NCI-H2227 (cell line): ENCODE measurements around the gene TRAF3IP1.
A peak's percentile ranks its signal among the peaks of the same experiment; 100 is the strongest.

Experiments used
- DNase-seq: peaks from one replicate; lab custom pipeline; 2025; ENCODE audit not compliant: unreplicated experiment; lab: John Stamatoyannopoulos, UW

TRAF3IP1 gene

DNA sequence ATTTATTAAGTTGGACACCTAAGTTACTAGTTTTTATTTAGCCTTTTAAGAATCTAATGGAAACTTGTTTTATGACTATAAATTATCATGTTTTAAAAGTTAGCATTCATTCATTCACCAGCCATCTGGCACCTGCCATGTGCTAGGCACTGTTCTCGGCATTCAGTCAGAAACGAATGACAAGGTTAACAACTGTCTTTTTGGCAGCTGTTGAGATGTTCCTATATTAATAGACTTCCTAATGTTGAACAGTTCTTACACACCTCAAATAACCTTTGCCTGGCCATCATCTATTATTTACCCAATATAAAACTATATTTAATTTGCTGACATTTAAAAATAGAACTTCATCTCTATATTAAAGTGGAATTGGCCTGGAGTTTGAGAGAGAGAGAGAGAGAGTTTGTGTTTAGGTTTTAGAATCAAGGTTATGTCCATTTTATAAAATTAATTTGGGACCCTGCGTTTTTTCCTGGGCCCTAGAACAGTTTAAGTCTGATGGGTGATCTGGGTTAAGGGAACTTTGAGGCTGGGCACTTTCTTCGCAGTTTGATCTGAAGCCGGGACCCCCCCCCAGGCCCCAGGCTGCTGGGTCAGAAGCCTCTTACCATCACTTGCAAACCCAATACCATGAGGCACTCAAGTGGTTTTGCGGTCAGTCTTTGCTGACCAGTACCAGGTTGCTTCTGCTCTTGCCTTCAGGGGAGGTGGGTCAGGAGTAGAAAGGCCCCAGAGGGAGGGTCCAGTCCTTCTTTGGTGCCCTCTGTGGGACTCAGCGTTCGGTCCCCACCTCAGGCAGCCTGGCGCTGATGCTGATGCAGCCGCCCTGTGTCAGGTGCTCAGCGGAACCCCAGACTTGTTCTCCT lies 58.1 kb downstream of the TRAF3IP1 start:
- DNase-seq = no peak

DNA sequence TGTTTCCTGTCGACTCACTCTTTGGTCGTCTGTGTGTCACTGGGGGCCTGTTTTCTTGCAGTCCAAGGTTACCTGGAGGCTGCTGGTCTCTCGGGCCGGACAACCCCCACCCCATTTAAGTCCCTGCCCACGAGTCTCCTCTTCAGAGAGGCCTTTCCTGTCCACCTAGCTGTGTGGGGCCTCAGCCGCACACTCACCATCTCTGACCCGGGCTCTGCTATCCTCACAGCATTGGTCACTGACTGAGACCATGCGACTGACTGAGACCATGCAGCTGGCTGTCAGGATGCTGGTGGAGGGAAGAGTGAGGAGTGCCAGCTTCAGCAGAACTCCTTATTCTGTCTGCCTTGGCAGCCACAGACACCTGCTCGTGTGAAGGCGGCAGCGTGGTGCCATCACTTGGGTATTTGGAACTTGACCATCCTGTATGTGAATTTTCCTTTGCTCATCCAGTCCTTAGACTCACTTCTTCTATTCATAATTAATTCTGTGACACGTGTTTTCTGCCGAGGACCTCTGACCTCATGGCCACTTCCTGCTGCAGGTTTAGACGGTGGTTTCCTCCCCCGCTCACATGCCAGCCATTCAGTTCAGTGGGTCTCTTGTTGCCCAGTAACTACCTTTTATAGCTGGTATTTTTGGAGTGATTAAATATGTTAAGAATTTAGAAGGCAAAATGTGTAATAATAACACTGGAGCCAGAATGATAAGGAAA lies 58.9 kb downstream of the TRAF3IP1 start:
- no peak for DNase-seq

DNA sequence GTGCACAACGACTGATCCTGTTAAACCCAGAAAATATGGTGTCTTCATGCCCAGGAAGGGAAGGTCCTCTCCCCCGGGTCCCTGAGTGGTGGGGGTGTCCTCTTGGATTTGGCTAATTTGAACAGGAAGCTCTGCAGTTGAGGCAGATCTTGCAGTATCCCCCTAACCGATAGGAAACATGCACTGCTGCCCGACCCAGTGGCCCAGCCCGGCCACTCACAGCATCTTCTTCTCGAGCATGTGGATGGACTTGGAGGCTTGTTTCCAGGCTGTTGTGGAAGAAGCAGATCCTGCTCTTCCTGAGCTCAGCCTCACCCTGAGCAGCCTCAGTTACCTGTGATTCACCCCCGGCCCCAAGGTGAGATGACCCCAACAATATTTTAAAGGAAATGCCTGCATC lies 60.0 kb downstream of the TRAF3IP1 start:
- DNase-seq = no peak

- no peak for DNase-seq
Measured at GRCh38 chr2:238380785-238381184, 60.5 kb downstream of the TRAF3IP1 start.

DNA sequence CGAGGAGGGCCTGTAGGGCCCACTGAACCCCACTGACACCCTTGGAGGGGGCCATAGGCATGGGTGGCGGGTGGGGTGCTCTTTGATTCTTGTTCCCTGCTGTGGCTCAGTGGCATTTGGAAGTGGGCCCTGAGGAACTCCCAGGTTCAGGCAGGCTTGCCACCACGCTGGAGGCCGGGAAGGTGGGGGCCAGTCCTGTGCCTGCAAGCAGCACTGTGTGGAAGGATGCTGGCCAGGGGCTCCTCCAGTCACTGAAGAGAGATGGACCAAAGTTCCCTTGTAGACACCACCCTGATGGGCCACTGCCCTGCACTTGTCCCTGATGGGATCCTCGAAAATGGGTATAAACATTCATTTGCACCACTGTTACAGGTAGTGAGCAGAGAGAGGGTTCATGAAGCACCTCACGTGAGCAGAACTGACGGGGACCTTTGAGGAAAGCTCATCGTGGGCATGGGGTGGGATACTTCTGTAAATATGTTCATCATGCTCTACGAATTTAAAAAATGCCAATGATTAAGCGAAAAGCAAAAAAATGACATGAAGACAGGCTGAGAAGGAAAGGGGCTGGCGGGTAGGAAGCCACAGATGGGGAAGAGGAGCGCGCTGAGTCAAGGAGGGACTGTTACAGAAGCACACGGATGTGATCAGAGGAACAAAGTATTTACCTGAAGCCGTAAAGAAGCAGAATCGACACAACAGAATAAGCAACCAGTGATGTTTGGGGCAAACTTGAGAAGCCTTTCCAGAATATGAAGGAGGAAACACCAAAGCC lies 61.2 kb downstream of the TRAF3IP1 start:
- no peak for DNase-seq

DNA sequence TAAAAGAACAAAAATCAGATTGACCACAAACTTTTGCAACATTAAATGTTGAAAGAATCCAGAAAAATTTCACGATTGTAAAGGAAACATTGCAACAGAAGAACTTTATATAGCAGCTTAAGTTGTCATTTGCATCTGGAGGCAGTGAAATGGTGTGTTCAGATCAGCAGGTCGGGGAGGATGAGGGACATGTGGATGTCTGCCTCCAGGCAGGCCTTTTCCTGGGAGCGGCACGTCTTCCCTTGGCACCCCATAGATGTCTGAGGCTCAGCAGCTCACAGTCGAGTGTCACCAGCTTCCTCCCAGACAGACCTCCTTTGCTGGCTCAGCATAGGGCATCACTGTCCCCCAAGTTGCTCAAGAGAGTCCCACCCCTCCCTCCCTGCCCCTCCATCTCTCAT lies 62.1 kb downstream of the TRAF3IP1 start:
- no peak for DNase-seq

DNA sequence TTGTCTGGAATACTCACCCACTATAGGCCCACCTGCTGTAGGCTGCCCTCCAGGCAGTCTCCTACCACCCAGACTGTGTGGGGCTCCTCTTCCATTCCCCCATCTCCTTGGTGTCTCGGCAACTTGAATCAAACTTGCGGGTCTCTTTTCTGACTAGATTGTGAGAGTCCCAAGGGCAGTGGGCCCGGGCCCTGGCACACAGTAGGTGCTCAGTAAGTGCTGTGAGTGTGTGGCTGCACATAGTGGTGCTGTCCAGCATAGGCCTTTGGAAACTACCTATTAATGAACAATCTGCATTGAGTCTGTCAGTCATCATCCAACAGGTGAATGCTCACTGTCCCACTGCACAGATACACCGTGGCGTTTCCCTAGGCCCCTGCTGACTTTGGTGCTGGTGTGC lies 62.8 kb downstream of the TRAF3IP1 start:
- no peak for DNase-seq

GRCh38 chr2:238383743-238384380 lies 63.5 kb downstream of the TRAF3IP1 start:
- no peak for DNase-seq

GRCh38 chr2:238387332-238387731 lies 67.0 kb downstream of the TRAF3IP1 start:
- DNase-seq = no peak

DNA sequence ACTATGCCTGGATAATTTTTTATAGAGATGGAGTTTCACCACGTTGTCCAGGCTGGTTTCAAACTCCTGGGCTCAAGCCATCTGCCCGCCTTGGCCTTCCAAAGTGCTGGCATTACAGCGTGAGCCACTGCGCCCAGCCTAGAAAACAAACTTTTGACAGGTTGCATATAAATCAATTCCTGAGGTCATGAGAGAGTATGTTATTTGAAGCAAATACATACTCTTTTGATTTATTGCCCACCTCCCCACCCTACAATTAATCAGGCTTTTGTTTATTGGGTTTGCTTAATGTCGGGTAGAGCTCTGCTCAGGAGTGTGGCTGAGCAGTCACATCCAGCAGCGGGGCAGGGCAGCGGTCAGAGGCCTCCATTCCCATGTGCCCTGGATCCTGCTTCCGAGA lies 68.5 kb downstream of the TRAF3IP1 start:
- DNase-seq = no peak

DNA sequence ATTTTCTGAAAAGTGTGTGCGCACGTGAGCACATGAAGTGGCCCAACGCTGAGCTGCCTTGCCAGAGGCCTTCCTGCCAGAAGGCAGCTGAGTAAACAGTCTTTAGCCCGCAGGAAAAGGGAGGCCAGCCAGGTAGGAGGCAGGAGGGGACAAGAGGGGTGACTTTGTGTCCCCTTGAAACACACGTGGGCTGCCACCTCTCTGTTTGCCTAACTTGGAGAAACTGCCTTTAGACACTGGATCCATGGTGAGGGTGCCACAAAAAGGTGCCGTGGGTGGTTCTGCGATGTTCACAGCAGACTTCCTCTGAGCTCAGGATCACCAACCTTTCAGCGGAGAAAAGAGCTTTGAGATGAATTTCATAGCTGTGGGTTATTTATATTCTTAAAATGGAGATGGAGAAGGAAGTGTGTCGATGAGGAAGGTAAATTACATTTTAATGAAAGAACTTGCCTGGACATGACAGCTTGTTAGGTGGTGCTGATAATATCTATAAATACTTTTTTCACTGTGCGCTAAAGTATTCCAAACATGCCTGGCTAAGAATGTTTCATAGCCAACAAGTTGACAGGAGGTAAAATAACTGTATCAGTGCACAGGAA lies 69.8 kb downstream of the TRAF3IP1 start:
- DNase-seq = no peak

DNA sequence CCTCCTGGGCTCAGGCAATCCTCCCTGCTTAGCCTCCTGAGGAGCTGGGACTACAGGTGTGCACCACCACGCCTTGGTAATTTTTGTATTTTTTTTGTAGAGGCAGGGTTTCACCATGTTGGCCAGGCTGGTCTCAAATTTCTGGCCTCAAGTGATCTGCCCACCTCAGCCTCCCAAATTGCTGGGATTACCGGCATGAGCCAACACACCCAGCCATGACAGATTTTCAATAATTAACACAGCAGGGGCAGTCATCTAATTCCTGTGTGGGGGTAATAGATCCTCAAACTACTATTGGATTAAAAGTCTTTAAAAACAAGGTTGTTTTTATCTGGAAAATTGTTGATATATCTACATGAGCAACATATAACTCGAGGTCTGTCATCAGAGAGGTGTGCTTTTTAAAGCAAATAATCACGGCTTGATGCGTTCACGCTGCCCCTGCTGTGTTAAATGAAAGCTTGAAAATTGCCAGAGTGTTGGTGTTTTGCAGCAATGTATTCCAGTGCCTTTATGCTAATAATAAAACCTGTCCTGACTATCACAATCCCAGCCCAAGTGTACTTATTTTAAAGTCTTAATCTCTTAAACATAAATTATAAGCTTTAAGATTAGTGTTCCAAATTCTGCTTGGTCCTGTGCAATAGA lies 70.8 kb downstream of the TRAF3IP1 start:
- DNase-seq = peak; percentile 71

GRCh38 chr2:238396663-238397062 lies 76.3 kb downstream of the TRAF3IP1 start:
- no peak for DNase-seq

DNA sequence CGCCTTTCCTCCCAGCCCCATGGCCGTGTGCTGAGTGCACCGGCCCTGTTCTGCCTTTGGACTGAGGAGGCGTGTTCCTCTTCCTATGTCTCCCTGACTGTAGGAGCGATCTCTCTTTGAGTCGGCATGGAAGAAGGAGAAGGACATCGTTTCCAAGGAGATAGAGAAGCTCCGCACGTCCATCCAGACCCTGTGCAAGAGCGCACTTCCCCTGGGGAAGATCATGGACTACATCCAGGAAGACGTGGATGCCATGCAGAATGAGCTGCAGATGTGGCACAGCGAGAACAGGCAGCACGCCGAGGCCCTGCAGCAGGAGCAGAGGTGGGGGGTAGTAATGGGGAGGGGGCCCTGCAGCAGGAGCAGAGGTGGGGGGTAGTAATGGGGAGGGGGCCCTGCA lies 77.0 kb downstream of the TRAF3IP1 start:
- no peak for DNase-seq

DNA sequence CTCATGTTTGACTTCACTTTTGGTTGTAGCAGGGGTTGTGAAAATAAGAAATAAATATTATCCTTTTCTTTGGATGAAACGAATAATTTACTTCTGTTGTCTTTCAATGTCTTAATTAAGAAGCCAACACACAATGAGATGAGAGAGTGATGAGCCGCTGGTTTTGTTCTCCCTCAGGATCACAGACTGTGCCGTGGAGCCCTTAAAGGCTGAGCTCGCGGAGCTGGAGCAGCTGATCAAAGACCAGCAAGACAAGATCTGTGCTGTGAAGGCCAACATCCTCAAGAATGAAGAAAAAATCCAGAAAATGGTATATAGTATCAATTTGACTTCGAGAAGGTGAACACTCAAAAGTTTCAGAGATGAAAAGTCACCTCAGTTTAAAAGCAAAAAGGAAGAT lies 78.3 kb downstream of the TRAF3IP1 start:
- DNase-seq = no peak

DNA sequence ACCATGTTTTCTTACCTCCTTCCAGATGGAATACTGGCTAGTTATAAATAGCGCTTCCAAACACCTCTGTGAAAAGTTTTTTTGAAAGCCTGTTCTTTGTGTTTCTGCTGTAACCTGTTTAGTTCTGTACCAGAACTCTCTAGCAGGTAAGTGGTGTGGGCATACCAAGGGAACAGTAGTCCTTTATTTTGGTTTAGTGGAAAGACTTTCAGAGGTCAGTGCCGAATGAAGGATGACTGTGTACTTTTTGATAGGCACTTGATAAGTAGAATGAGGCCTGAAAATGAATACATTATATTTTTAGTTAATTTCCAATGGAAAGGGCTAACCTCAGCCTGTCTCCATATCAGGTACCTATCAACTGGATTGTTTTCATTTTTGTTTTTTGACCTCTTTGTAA lies 78.8 kb downstream of the TRAF3IP1 start:
- no peak for DNase-seq

GRCh38 chr2:238401551-238401950 lies 81.2 kb downstream of the TRAF3IP1 start:
- DNase-seq = no peak

GRCh38 chr2:238403632-238404405 lies 83.5 kb downstream of the TRAF3IP1 start:
- DNase-seq = no peak

GRCh38 chr2:238404406-238405216 lies 84.3 kb downstream of the TRAF3IP1 start:
- DNase-seq = no peak
